HEK293 (cell line): Measurements from ENCODE around the gene PGC.

Experiments
- EGR2 ChIP-seq: fragments of 450-650 bp; formaldehyde crosslinking; IDR thresholded peaks from 2 replicates; pipeline ENCODE4 v1.5.1; 2016; ENCODE audit warnings: low read depth, missing biosample characterization, missing genetic modification characterization
- PBX3 ChIP-seq: sonication (generic); formaldehyde crosslinking; IDR thresholded peaks from 2 replicates; pipeline ENCODE4 v1.8.1; 2022; ENCODE audit warnings: mild to moderate bottlenecking, moderate library complexity, missing genetic modification reagents
- SCRT1 ChIP-seq: fragments of 450-650 bp; formaldehyde crosslinking; IDR thresholded peaks from 2 replicates; pipeline ENCODE4 v1.5.1; 2016; ENCODE audit warnings: missing biosample characterization, missing genetic modification characterization, borderline replicate concordance
- ZBTB48 ChIP-seq: fragments of 450-650 bp; formaldehyde crosslinking; IDR thresholded peaks from 2 replicates; pipeline ENCODE4 v1.5.1; 2016; ENCODE audit warnings: missing biosample characterization, missing genetic modification characterization
- ZBTB49 ChIP-seq: fragments of 450-650 bp; formaldehyde crosslinking; IDR thresholded peaks from 2 replicates; pipeline ENCODE4 v1.5.1; 2016; ENCODE audit warnings: missing biosample characterization, missing genetic modification characterization, low read depth
- ZFP3 ChIP-seq: fragments of 450-650 bp; formaldehyde crosslinking; IDR thresholded peaks from 2 replicates; pipeline ENCODE4 v1.5.1; 2016; ENCODE audit warnings: low read depth, missing biosample characterization, missing genetic modification characterization
- ZFP37 ChIP-seq: fragments of 450-650 bp; formaldehyde crosslinking; IDR thresholded peaks from 2 replicates; pipeline ENCODE4 v1.5.1; 2016; ENCODE audit warnings: missing biosample characterization, missing genetic modification characterization
- ZNF112 ChIP-seq: fragments of 450-650 bp; formaldehyde crosslinking; IDR thresholded peaks from 2 replicates; pipeline ENCODE4 v1.5.0; 2017; ENCODE audit warnings: missing biosample characterization, missing genetic modification characterization
- ZNF114 ChIP-seq: fragments of 450-650 bp; formaldehyde crosslinking; IDR thresholded peaks from 2 replicates; pipeline ENCODE4 v1.5.0; 2017; ENCODE audit warnings: missing biosample characterization, missing genetic modification characterization
- ZNF148 ChIP-seq: fragments of 450-650 bp; formaldehyde crosslinking; IDR thresholded peaks from 2 replicates; pipeline ENCODE4 v1.5.0; 2017; ENCODE audit warnings: missing biosample characterization, missing genetic modification characterization, borderline replicate concordance
- ZNF214 ChIP-seq: fragments of 450-650 bp; formaldehyde crosslinking; IDR thresholded peaks from 2 replicates; pipeline ENCODE4 v1.5.1; 2017; ENCODE audit warnings: missing biosample characterization, mild to moderate bottlenecking, missing genetic modification characterization, borderline replicate concordance
- ZNF26 ChIP-seq: fragments of 450-650 bp; formaldehyde crosslinking; IDR thresholded peaks from 2 replicates; pipeline ENCODE4 v1.5.1; 2016; ENCODE audit warnings: missing biosample characterization, missing genetic modification characterization
- ZNF426 ChIP-seq: fragments of 450-650 bp; formaldehyde crosslinking; IDR thresholded peaks from 2 replicates; pipeline ENCODE4 v1.5.1; 2017; ENCODE audit warnings: missing biosample characterization, missing genetic modification characterization, mild to moderate bottlenecking, inconsistent platforms, moderate library complexity
- ZNF473 ChIP-seq: fragments of 450-650 bp; formaldehyde crosslinking; IDR thresholded peaks from 2 replicates; pipeline ENCODE4 v1.5.1; 2017; ENCODE audit warnings: missing biosample characterization, missing genetic modification characterization
- ZNF501 ChIP-seq: fragments of 450-650 bp; formaldehyde crosslinking; IDR thresholded peaks from 2 replicates; pipeline ENCODE4 v1.5.1; 2016; ENCODE audit warnings: missing biosample characterization, missing genetic modification characterization
- ZNF514 ChIP-seq: fragments of 450-650 bp; formaldehyde crosslinking; IDR thresholded peaks from 2 replicates; pipeline ENCODE4 v1.5.1; 2016; ENCODE audit warnings: missing biosample characterization, missing genetic modification characterization
- ZNF521 ChIP-seq: fragments of 450-650 bp; formaldehyde crosslinking; IDR thresholded peaks from 2 replicates; pipeline ENCODE4 v1.5.1; 2017; ENCODE audit warnings: missing biosample characterization, mild to moderate bottlenecking, missing genetic modification characterization
- ZNF544 ChIP-seq: fragments of 450-650 bp; formaldehyde crosslinking; IDR thresholded peaks from 2 replicates; pipeline ENCODE4 v1.5.0; 2017; ENCODE audit warnings: missing biosample characterization, missing genetic modification characterization
- ZNF560 ChIP-seq: fragments of 450-650 bp; formaldehyde crosslinking; IDR thresholded peaks from 2 replicates; pipeline ENCODE4 v1.5.1; 2017; ENCODE audit warnings: missing biosample characterization, missing genetic modification characterization, borderline replicate concordance
- ZNF600 ChIP-seq: fragments of 450-650 bp; formaldehyde crosslinking; IDR thresholded peaks from 2 replicates; pipeline ENCODE4 v1.5.1; 2016; ENCODE audit warnings: missing biosample characterization, missing genetic modification characterization
- ZNF777 ChIP-seq: fragments of 450-650 bp; formaldehyde crosslinking; IDR thresholded peaks from 2 replicates; pipeline ENCODE4 v1.5.1; 2017; ENCODE audit warnings: missing biosample characterization, missing genetic modification characterization, borderline replicate concordance
- TF ChIP-seq, protein P1 (sequence below): fragments of 450-650 bp; formaldehyde crosslinking; IDR thresholded peaks from 2 replicates; pipeline ENCODE4 v1.5.1; 2016; ENCODE audit warnings: missing biosample characterization, missing genetic modification characterization, borderline replicate concordance
- TF ChIP-seq, protein P2 (sequence below): fragments of 450-650 bp; formaldehyde crosslinking; IDR thresholded peaks from 2 replicates; pipeline ENCODE4 v1.5.1; 2016; ENCODE audit warnings: missing biosample characterization, missing genetic modification characterization
- TF ChIP-seq, protein P3 (sequence below): fragments of 450-650 bp; IDR thresholded peaks from 2 replicates; pipeline ENCODE4 v1.5.1; 2018; ENCODE audit warnings: missing biosample characterization, missing genetic modification characterization

PGC gene

GRCh38 chr6:41767112-41767833, 20.1 kb upstream of the PGC start (continued):
- TF ChIP-seq, protein P1, sequence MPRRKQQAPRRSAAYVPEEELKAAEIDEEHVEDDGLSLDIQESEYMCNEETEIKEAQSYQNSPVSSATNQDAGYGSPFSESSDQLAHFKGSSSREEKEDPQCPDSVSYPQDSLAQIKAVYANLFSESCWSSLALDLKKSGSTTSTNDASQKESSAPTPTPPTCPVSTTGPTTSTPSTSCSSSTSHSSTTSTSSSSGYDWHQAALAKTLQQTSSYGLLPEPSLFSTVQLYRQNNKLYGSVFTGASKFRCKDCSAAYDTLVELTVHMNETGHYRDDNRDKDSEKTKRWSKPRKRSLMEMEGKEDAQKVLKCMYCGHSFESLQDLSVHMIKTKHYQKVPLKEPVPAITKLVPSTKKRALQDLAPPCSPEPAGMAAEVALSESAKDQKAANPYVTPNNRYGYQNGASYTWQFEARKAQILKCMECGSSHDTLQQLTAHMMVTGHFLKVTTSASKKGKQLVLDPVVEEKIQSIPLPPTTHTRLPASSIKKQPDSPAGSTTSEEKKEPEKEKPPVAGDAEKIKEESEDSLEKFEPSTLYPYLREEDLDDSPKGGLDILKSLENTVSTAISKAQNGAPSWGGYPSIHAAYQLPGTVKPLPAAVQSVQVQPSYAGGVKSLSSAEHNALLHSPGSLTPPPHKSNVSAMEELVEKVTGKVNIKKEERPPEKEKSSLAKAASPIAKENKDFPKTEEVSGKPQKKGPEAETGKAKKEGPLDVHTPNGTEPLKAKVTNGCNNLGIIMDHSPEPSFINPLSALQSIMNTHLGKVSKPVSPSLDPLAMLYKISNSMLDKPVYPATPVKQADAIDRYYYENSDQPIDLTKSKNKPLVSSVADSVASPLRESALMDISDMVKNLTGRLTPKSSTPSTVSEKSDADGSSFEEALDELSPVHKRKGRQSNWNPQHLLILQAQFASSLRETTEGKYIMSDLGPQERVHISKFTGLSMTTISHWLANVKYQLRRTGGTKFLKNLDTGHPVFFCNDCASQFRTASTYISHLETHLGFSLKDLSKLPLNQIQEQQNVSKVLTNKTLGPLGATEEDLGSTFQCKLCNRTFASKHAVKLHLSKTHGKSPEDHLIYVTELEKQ (tag by site-specific recombination) = peak; percentile 92
- TF ChIP-seq ZNF473 (no peak), ZBTB48 (tag by site-specific recombination) (peak; percentile 87), ZNF214 (tag by site-specific recombination) (no peak), ZNF514 (tag by site-specific recombination) (no peak), ZNF112 (tag by site-specific recombination) (no peak), ZFP3 (tag by site-specific recombination) (no peak), ZNF777 (no peak), ZNF426 (tag by site-specific recombination) (no peak), ZNF544 (tag by site-specific recombination) (no peak), ZNF560 (tag by site-specific recombination) (no peak), SCRT1 (peak; percentile 56; the same call in 1 of the 2 replicates), ZNF600 (peak; percentile 4; the same call in 1 of the 2 replicates), ZFP37 (tag by site-specific recombination) (peak; percentile 63; the same call in 1 of the 2 replicates), ZNF501 (tag by site-specific recombination) (no peak; the same call in 1 of the 2 replicates), ZNF148 (tag by site-specific recombination) (no peak), ZNF26 (tag by site-specific recombination) (no peak), EGR2 (tag by site-specific recombination) (peak; percentile 85), ZBTB49 (tag by site-specific recombination) (no peak), ZNF114 (tag by site-specific recombination) (no peak), ZNF521 (tag by site-specific recombination) (no peak), PBX3 (CRISPR knock-in tag) (0 out of 2 replicates have a peak, but pooled peaks have one; percentile 46)
- TF ChIP-seq, protein P2, sequence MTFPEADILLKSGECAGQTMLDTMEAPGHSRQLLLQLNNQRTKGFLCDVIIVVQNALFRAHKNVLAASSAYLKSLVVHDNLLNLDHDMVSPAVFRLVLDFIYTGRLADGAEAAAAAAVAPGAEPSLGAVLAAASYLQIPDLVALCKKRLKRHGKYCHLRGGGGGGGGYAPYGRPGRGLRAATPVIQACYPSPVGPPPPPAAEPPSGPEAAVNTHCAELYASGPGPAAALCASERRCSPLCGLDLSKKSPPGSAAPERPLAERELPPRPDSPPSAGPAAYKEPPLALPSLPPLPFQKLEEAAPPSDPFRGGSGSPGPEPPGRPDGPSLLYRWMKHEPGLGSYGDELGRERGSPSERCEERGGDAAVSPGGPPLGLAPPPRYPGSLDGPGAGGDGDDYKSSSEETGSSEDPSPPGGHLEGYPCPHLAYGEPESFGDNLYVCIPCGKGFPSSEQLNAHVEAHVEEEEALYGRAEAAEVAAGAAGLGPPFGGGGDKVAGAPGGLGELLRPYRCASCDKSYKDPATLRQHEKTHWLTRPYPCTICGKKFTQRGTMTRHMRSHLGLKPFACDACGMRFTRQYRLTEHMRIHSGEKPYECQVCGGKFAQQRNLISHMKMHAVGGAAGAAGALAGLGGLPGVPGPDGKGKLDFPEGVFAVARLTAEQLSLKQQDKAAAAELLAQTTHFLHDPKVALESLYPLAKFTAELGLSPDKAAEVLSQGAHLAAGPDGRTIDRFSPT (tag by site-specific recombination) = peak; percentile 97
- TF ChIP-seq, protein P3, sequence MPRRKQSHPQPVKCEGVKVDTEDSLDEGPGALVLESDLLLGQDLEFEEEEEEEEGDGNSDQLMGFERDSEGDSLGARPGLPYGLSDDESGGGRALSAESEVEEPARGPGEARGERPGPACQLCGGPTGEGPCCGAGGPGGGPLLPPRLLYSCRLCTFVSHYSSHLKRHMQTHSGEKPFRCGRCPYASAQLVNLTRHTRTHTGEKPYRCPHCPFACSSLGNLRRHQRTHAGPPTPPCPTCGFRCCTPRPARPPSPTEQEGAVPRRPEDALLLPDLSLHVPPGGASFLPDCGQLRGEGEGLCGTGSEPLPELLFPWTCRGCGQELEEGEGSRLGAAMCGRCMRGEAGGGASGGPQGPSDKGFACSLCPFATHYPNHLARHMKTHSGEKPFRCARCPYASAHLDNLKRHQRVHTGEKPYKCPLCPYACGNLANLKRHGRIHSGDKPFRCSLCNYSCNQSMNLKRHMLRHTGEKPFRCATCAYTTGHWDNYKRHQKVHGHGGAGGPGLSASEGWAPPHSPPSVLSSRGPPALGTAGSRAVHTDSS = peak; percentile 38
